ENCODE measurements around the gene TDP2.
"Not testable (repeated sequence)": the region's sequence is repeated elsewhere in the genome, so short reads cannot be mapped to it uniquely, and the experiment has no call there.

The TDP2 gene

GRCh38 chr6:24667378-24667803 is 692 bp upstream of the TDP2 start:
- TF ChIP-seq, protein P1, sequence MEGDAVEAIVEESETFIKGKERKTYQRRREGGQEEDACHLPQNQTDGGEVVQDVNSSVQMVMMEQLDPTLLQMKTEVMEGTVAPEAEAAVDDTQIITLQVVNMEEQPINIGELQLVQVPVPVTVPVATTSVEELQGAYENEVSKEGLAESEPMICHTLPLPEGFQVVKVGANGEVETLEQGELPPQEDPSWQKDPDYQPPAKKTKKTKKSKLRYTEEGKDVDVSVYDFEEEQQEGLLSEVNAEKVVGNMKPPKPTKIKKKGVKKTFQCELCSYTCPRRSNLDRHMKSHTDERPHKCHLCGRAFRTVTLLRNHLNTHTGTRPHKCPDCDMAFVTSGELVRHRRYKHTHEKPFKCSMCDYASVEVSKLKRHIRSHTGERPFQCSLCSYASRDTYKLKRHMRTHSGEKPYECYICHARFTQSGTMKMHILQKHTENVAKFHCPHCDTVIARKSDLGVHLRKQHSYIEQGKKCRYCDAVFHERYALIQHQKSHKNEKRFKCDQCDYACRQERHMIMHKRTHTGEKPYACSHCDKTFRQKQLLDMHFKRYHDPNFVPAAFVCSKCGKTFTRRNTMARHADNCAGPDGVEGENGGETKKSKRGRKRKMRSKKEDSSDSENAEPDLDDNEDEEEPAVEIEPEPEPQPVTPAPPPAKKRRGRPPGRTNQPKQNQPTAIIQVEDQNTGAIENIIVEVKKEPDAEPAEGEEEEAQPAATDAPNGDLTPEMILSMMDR (IDR thresholded peaks at IDR 0.05; ENCODE audit: low read depth, low read length, missing control alignments), result no peak
- H3K4me3 ChIP-seq (ENCODE audit: low read depth, low read length), result peak overlapping the region; percentile 85
- in situ Hi-C loops (cut with HindIII; ENCODE audit: low sequenced_read_pairs), result no loop called here
- no peak for DNase-seq (ENCODE audit: low read depth)

DNA sequence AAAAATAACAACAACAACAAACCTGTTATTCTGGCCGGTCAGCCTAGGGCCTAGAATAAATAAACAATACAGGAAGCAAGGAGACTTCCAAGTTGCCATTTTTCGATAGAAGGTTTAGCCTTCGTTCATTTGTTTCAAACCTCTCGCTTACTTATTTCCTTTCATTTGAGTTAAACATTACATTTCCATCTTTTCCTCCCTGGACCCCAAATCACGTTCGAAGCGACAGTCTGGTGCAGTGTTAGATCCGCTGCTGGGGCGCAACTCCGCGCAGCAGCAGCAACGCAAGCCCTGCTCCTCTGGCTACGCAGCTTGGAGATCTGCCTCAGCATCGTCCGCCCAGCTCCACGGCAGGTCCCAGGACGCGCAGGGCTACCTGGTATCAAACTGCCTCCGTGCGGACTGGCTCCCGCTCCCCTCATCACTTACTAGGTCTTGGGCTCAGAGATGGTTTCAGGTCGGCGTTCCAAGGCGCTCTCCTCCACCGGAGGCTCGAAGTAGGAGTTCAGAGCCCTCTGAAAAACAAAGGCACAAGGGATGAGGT is 530 bp downstream of the TDP2 start:
- in situ Hi-C loops (cut with HindIII; ENCODE audit: low sequenced_read_pairs), result no loop called here
- peak overlapping the region; percentile 85 for H3K4me3 ChIP-seq (ENCODE audit: low read depth, low read length)
- peak; percentile 11 for DNase-seq (ENCODE audit: low read depth)
- TF ChIP-seq, protein P1 (IDR thresholded peaks at IDR 0.05; ENCODE audit: low read depth, low read length, missing control alignments), result no peak

GRCh38 chr6:24664046-24664987 is 2.4 kb downstream of the TDP2 start:
- no peak overlapping the region for H3K4me3 ChIP-seq (ENCODE audit: low read depth, low read length)
- in situ Hi-C loops (cut with HindIII; ENCODE audit: low sequenced_read_pairs), result no loop called here
- TF ChIP-seq, protein P1 (IDR thresholded peaks at IDR 0.05; ENCODE audit: low read depth, low read length, missing control alignments), result no peak
- no peak for DNase-seq (ENCODE audit: low read depth)

GRCh38 chr6:24663189-24663588 is 3.5 kb downstream of the TDP2 start:
- DNase-seq (ENCODE audit: low read depth), result no peak
- no peak overlapping the region for H3K4me3 ChIP-seq (ENCODE audit: low read depth, low read length)
- in situ Hi-C loops (cut with HindIII; ENCODE audit: low sequenced_read_pairs), result no loop called here
- TF ChIP-seq, protein P1 (IDR thresholded peaks at IDR 0.05; ENCODE audit: low read depth, low read length, missing control alignments), result no peak

GRCh38 chr6:24662236-24662635 is 4.5 kb downstream of the TDP2 start:
- TF ChIP-seq, protein P1 (IDR thresholded peaks at IDR 0.05; ENCODE audit: low read depth, low read length, missing control alignments), result no peak
- in situ Hi-C loops (cut with HindIII; ENCODE audit: low sequenced_read_pairs), result no loop called here

DNA sequence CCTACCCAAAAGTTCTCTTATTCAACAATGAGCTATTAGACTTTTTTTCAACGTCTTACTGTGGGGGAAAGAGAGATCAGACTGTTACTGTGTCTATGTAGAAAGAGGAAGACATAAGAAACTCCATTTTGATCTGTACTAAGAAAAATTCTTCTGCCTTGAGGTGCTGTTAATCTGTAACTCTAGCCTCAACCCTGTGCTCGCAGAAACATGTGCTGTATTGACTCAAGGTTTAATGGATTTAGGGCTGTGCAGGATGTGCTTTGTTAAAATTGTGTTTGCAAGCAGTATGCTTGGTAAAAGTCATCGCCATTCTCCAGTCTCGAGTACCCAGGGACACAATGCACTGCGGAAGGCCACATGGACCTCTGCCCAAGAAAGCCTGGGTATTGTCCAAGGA is 4.9 kb downstream of the TDP2 start:
- H3K4me3 ChIP-seq (ENCODE audit: low read depth, low read length); DNase-seq (ENCODE audit: low read depth); in situ Hi-C loops (cut with HindIII; ENCODE audit: low sequenced_read_pairs): not testable (repeated sequence)

More at GRCh38 chr6:24662236-24662635, 4.5 kb downstream of the TDP2 start:
- H3K4me3 ChIP-seq (ENCODE audit: low read depth, low read length), result no peak overlapping the region
- DNase-seq (ENCODE audit: low read depth), result no peak

DNA sequence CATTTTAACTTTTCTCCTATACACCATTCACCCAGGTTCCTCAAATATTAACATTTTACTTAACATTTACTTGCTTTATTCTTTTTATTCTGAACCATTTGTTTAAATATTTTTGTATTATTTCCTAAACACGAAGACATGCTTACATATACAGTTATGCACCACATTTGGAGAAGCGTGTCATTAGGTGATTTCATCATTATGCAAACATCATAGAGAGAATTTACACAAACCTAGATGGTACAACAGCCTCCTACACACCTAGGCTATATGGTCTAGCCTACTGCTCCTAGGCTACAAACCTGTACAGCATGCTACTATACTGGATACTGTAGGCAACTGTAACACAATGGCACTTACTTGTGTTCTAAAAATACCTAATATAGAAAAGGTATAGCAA is 6.6 kb downstream of the TDP2 start:
- DNase-seq (ENCODE audit: low read depth), result no peak
- H3K4me3 ChIP-seq (ENCODE audit: low read depth, low read length), result no peak overlapping the region
- TF ChIP-seq, protein P1 (IDR thresholded peaks at IDR 0.05; ENCODE audit: low read depth, low read length, missing control alignments), result no peak
- in situ Hi-C loops (cut with HindIII; ENCODE audit: low sequenced_read_pairs), result no loop called here
